ENCODE results near the gene NFIX. TPM values are rescaled to one million over a fixed set of nuclear protein-coding genes. Genes with fewer than 3 reads are reported as not detected.

Gene NFIX
- total and polyA plus RNA-seq, 2 of the 13 experiments (the other 11 are each of a cell fraction or from before 2014, with no cell fraction given): 3.4 to 5.4 TPM

- TF ChIP-seq HNF1A (IDR thresholded peaks at IDR 0.05; ENCODE audit: low read depth) (peak; percentile 53), HNF1A (CRISPR knock-in tag; IDR thresholded peaks at IDR 0.05; ENCODE audit: borderline replicate concordance) (peak; percentile 80; the same call in 1 of the 2 replicates), NR2F2 (IDR thresholded peaks at IDR 0.05; ENCODE audit: borderline replicate concordance, low read depth) (peak; percentile 67; the same call in 1 of the 2 replicates), ZNF615 (CRISPR knock-in tag; IDR thresholded peaks at IDR 0.05; ENCODE audit: borderline replicate concordance) (no peak), CBX1 (IDR thresholded peaks at IDR 0.05; ENCODE audit: low read depth) (peak; percentile 84), ZNF367 (CRISPR knock-in tag; IDR thresholded peaks at IDR 0.05; ENCODE audit: borderline replicate concordance) (no peak), FOXP1 (IDR thresholded peaks at IDR 0.05) (no peak), FOXP1 (CRISPR knock-in tag; IDR thresholded peaks at IDR 0.05) (no peak), GTF3A (CRISPR knock-in tag; conservative IDR thresholded peaks at IDR 0.05) (no peak), BCL6 (CRISPR knock-in tag; IDR thresholded peaks at IDR 0.05) (peak; percentile 52), AHR (CRISPR knock-in tag; IDR thresholded peaks at IDR 0.05) (0 out of 2 replicates have a peak, but pooled peaks have one; percentile 50), DNMT3B (CRISPR knock-in tag; conservative IDR thresholded peaks at IDR 0.05) (no peak), CENPX (CRISPR knock-in tag; IDR thresholded peaks at IDR 0.05) (no peak), TFDP1 (CRISPR knock-in tag; IDR thresholded peaks at IDR 0.05; ENCODE audit: borderline replicate concordance) (peak; percentile 22; the same call in 1 of the 2 replicates), ZBTB10 (CRISPR knock-in tag; IDR thresholded peaks at IDR 0.05; ENCODE audit: borderline replicate concordance) (peak; percentile 87; the same call in 1 of the 2 replicates), ZNF335 (CRISPR knock-in tag; IDR thresholded peaks at IDR 0.05) (0 out of 2 replicates have a peak, but pooled peaks have one; percentile 43), BCLAF1 (IDR thresholded peaks at IDR 0.05) (no peak)
Measured at GRCh38 chr19:13053761-13054625, 58.7 kb downstream of the NFIX start (continued).
